Skeletal muscle satellite cell (primary cell): ENCODE results near the gene TAF11L9. TPM values are rescaled to one million over a fixed set of nuclear protein-coding genes. Genes with fewer than 3 reads are reported as not detected.
"Not testable (repeated sequence)": the region's sequence is repeated elsewhere in the genome, so short reads cannot be mapped to it uniquely, and the experiment has no call there.

Experiments used
- H3K27me3 ChIP-seq: 2 replicates; pipeline ENCODE4 v1.7.0; 2013; ENCODE audit warnings: low read length; ENCODE audit not compliant: control insufficient read depth, insufficient read depth
- H3K36me3 ChIP-seq: 2 replicates; pipeline ENCODE4 v1.7.0; 2013; ENCODE audit warnings: mild to moderate bottlenecking, control low read depth, low read length; ENCODE audit not compliant: insufficient read depth
- H3K4me1 ChIP-seq: 2 replicates; pipeline ENCODE4 v1.7.0; 2013; ENCODE audit warnings: low read length; ENCODE audit not compliant: control insufficient read depth, insufficient read depth
- H3K4me2 ChIP-seq: 2 replicates; pipeline ENCODE4 v1.7.0; 2013; ENCODE audit warnings: mild to moderate bottlenecking, low read length
- H3K4me3 ChIP-seq: 2 replicates; pipeline ENCODE4 v1.7.0; 2013; ENCODE audit warnings: low read length
- H3K9ac ChIP-seq: 2 replicates; pipeline ENCODE4 v1.7.0; 2013; ENCODE audit warnings: mild to moderate bottlenecking, low read depth, low read length, moderate library complexity
- H3K9me3 ChIP-seq: replicated peaks from 2 replicates; pipeline ENCODE4 v1.7.0; 2013; ENCODE audit warnings: mild to moderate bottlenecking, control low read depth, low read length
- total RNA-seq: library from RNA; depleted of rRNA; stranded (reverse); fragments of >200 nt; gene quantifications from 2 replicates; pipeline ENCODE4 v1.2.3, GENCODE V29; 2012; rRNA removed

The TAF11L9 gene
- total RNA-seq: not detected in 2 replicates

GRCh38 chr5:17594255-17594654, at the start of gene TAF11L9:
TAF11L9 (minus strand) TSS chr5:17594394.
- H3K4me1 ChIP-seq, H3K27me3 ChIP-seq, H3K4me3 ChIP-seq: not testable (repeated sequence)

GRCh38 chr5:17634160-17634559, 40.0 kb upstream of the TAF11L9 start, which contains the start of gene TAF11L14:
TAF11L14 (plus strand) TSS chr5:17634460.
- no peaks in the 10 kb centered on the region for H3K4me1 ChIP-seq
- no peaks in the 10 kb centered on the region for H3K36me3 ChIP-seq
- H3K27me3 ChIP-seq: no peaks in the 10 kb centered on the region
- H3K4me2 ChIP-seq: no peak within 1 kb of the TSS
- no peak within 1 kb of the TSS for H3K4me3 ChIP-seq
- no peak within 1 kb of the TSS for H3K9ac ChIP-seq
- H3K9me3 ChIP-seq: no peaks in the 10 kb centered on the region

More at GRCh38 chr5:17594255-17594654, at the start of gene TAF11L9:
- H3K4me2 ChIP-seq, H3K9ac ChIP-seq, H3K36me3 ChIP-seq, H3K9me3 ChIP-seq: not testable (repeated sequence)

DNA sequence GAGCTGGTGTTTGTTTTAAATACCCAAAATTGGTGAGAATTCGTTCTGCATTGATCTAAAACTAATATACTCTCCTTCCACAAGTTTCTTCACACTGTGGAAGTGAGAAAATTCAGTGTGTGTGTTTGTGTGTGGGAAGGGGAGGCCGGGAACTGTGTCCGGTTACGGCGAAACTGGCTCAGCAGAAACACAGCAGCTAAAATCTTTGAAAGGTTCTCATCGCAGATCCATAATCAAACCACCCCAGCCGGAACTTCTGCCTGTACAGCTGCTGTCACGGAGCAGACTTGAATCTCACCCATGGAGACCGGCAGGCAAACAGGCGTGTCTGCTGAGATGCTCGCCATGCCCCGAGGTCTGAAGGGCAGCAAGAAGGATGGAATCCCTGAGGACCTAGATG, 37.6 kb upstream of the TAF11L9 start, which contains the start of gene TAF11L13:
TSS of gene TAF11L13 (plus strand) at position 301 of the 400 bp plus-strand sequence.
- not testable (repeated sequence) for H3K9ac ChIP-seq, H3K4me2 ChIP-seq, H3K36me3 ChIP-seq, H3K4me1 ChIP-seq, H3K4me3 ChIP-seq, H3K9me3 ChIP-seq, H3K27me3 ChIP-seq

- no peaks in the 10 kb centered on the region for H3K9me3 ChIP-seq
- no peak overlapping the region for H3K9ac ChIP-seq
- H3K4me1 ChIP-seq: no peaks in the 10 kb centered on the region
- H3K27me3 ChIP-seq: no peaks in the 10 kb centered on the region
- no peak overlapping the region for H3K4me2 ChIP-seq
- no peaks in the 10 kb centered on the region for H3K36me3 ChIP-seq
- H3K4me3 ChIP-seq: no peak overlapping the region
Measured at GRCh38 chr5:17625686-17626085, 31.5 kb upstream of the TAF11L9 start.

- Histone ChIP-seq H3K4me2 (no peak overlapping the region), H3K36me3 (no peaks in the 10 kb centered on the region), H3K27me3 (no peaks in the 10 kb centered on the region), H3K4me3 (no peak overlapping the region), H3K4me1 (no peaks in the 10 kb centered on the region), H3K9me3 (no peaks in the 10 kb centered on the region), H3K9ac (no peak overlapping the region)
Measured at GRCh38 chr5:17620627-17621026, 26.4 kb upstream of the TAF11L9 start.

DNA sequence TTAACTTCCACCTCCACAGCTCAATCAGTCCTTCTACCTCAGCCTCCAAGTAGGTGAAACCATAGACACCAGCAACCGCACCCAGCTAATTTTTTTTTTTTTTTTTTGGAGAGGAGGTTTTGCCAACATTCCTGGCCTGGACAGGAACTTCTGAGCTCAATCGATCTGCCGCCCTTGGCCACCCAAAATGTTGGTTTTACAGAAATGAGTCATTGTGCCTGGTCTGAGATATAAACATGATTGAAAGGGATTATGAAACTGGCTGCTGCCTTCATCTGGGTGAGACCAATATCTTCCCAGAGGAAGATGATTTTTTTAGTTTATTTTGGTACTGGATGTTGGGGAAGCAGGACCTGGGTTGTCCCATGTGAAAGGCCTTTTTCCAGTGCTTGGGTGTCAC, 25.2 kb upstream of the TAF11L9 start:
- Histone ChIP-seq H3K4me3 (no peak overlapping the region), H3K9ac (no peak overlapping the region), H3K4me2 (no peak overlapping the region), H3K4me1 (no peaks in the 10 kb centered on the region), H3K36me3 (no peaks in the 10 kb centered on the region), H3K9me3 (no peaks in the 10 kb centered on the region), H3K27me3 (no peaks in the 10 kb centered on the region)

DNA sequence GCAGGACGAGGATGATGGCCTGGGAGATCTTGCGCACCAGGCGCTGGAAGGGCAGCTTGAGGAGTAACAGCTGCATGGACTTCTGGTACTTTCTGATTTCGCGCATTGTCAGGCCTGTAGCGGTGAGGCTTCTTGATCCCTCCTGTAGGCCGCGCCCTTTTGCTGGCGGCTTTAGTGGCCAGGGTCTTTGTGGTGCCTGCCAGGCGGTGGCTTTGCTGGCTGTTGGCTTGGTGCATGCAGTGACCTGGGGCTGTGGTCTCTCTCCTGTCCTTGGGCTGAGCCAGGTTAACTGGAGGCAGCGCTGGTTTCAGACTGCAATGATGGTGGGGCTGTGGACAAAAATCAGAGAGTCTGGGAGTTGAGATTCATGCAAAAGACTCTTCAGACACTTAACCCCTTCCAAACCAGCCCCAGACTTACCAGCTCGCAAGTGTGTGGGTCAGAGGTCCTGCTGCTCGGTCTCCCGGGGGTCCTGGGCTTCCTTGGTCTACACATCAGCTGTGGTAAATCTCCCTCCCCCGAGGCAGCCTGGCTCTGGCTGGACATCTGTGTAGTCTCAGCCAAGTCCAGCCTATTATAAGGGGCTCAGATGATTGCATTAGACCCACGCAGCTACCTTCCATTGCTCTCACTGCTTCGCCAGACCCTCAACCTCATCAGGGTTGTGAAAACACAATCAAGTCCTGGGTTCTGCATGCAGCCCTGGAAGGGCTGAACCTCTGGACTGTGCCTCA, 20.8 kb upstream of the TAF11L9 start:
- H3K4me3 ChIP-seq: no peak overlapping the region
- H3K36me3 ChIP-seq: no peaks in the 10 kb centered on the region
- H3K9me3 ChIP-seq: peaks cover 3% of the 10 kb centered on the region
- no peak overlapping the region for H3K4me2 ChIP-seq
- no peaks in the 10 kb centered on the region for H3K27me3 ChIP-seq
- H3K9ac ChIP-seq: no peak overlapping the region
- no peaks in the 10 kb centered on the region for H3K4me1 ChIP-seq

DNA sequence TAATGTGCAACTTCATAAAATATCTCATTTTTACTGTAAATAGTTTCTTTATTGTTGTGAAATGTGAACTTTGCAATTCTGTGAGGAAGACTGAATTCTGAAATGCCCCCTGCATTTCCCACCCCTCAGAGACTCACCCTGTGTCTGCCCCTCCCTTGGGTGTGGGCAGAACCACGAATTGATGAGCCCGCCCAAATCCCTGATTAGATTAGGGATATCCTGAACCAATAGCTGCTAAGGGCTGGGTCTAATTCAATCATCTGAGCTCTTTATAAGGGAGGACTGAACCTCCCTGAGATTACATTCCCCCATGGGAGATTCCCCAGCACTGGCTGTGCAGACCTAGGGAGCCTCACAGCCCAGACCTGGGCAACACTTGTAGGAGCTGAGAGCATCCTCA, 15.9 kb upstream of the TAF11L9 start, which contains the start of gene TAF11L12:
TSS of gene TAF11L12 (plus strand) at position 301 of the 400 bp plus-strand sequence.
- H3K9ac ChIP-seq, H3K27me3 ChIP-seq, H3K4me1 ChIP-seq, H3K36me3 ChIP-seq, H3K9me3 ChIP-seq, H3K4me3 ChIP-seq, H3K4me2 ChIP-seq: not testable (repeated sequence)

GRCh38 chr5:17607461-17607860, 13.3 kb upstream of the TAF11L9 start:
- H3K9me3 ChIP-seq, H3K4me1 ChIP-seq, H3K4me3 ChIP-seq, H3K4me2 ChIP-seq, H3K9ac ChIP-seq, H3K36me3 ChIP-seq, H3K27me3 ChIP-seq: not testable (repeated sequence)

- H3K4me2 ChIP-seq: no peak overlapping the region
- no peaks in the 10 kb centered on the region for H3K4me1 ChIP-seq
- no peaks in the 10 kb centered on the region for H3K36me3 ChIP-seq
- no peak overlapping the region for H3K4me3 ChIP-seq
- H3K27me3 ChIP-seq: no peaks in the 10 kb centered on the region
- H3K9me3 ChIP-seq: peaks cover 4% of the 10 kb centered on the region
- no peak overlapping the region for H3K9ac ChIP-seq
Measured at GRCh38 chr5:17604951-17605350, 10.8 kb upstream of the TAF11L9 start.

DNA sequence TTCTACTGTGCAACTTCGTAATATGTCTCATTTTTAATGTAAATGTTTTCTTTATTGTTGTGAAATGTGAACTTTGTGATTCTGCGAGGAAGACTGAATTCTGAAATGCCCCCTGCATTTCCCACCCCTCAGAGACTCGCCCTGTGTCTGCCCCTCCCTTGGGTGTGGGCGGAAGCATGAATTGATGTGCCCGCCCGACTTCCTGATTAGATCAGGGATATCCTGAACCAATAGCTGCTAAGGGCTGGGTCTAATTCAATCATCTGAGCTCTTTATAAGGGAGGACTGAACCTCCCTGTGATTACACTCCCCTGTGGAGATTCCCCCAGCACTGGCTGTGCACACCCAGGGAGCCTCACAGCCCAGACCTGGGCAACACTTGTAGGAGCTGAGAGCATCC, 9.7 kb upstream of the TAF11L9 start, which contains the start of gene TAF11L11:
TSS of gene TAF11L11 (plus strand) at position 304 of the 400 bp plus-strand sequence.
- not testable (repeated sequence) for H3K4me2 ChIP-seq, H3K9me3 ChIP-seq

GRCh38 chr5:17597728-17598127, 3.5 kb upstream of the TAF11L9 start, which contains the start of gene TAF11L10:
TAF11L10 (minus strand) TSS chr5:17597828.
- not testable (repeated sequence) for H3K36me3 ChIP-seq, H3K9ac ChIP-seq, H3K4me1 ChIP-seq, H3K4me3 ChIP-seq, H3K9me3 ChIP-seq, H3K4me2 ChIP-seq, H3K27me3 ChIP-seq

More for the DNA sequence above, 9.7 kb upstream of the TAF11L9 start, which contains the start of gene TAF11L11:
- not testable (repeated sequence) for H3K9ac ChIP-seq, H3K4me3 ChIP-seq, H3K27me3 ChIP-seq, H3K4me1 ChIP-seq, H3K36me3 ChIP-seq
